GM12878 (cell line): ENCODE data around the gene TGFBI. TPM values are rescaled to one million over a fixed set of nuclear protein-coding genes. Genes with fewer than 3 reads are reported as not detected.

Experiments used
- ATAC-seq: fragments of 200-7000 bp; cut with Tn5 transposase; 3 replicates; pipeline ENCODE4 v1.9.1; 2020; ENCODE audit warnings: mild to moderate bottlenecking, moderate library complexity
- BruUV-seq: library from RNA; stranded (reverse); fragments of 400-500 nt; replicated peaks from 2 replicates; lab custom pipeline; 2021; lab: Mats Ljungman, UMichigan
- CTCF ChIA-PET: fragments of 300-600 bp; sonication (Branson Sonifier 250); formaldehyde crosslinking; extraction: SDS; loops from one replicate; lab custom pipeline; 2021; ENCODE audit warnings: inconsistent platforms; lab: Yijun Ruan, JAX
- POLR2A ChIA-PET: fragments of 350-600 bp; formaldehyde crosslinking; extraction: SDS; loops from one replicate; lab custom pipeline; 2021; ENCODE audit warnings: inconsistent platforms; lab: Charles Lee
- RAD21 ChIA-PET: fragments of 300-600 bp; sonication (Branson Sonifier 250); formaldehyde crosslinking; loops from one replicate; lab custom pipeline; 2023; ENCODE audit warnings: antibody characterized with exemption; ENCODE audit not compliant: unreplicated experiment; lab: Charles Lee
- SMC1A ChIA-PET: fragments of 300-600 bp; sonication (Branson Sonifier 250); formaldehyde crosslinking; loops from one replicate; lab custom pipeline; 2023; ENCODE audit not compliant: unreplicated experiment, uncharacterized antibody; lab: Charles Lee
- DNase-seq: peaks from one replicate; pipeline ENCODE4 v3.0.0-alpha.2; 2011; ENCODE audit warnings: low read depth, low spot score
- FAIRE-seq: peaks from 3 replicates; lab custom pipeline; 2011; peaks lifted over from hg19 to GRCh38; lab: Jason Lieb, UNC
- H2AFZ ChIP-seq: 2 replicates; pipeline ENCODE4 v1.6.0; 2011; ENCODE audit warnings: low read depth, low read length, control low read depth; ENCODE audit not compliant: control insufficient read depth
- H3K27ac ChIP-seq: 2 replicates; pipeline ENCODE4 v1.5.1; 2011; ENCODE audit warnings: control low read depth; ENCODE audit not compliant: control insufficient read depth, insufficient read depth
- H3K27me3 ChIP-seq, 2 experiments: replicated peaks in 1 of 2; 2 replicates each; pipeline versions ENCODE4 v1.6.0 to v1.6.1; 2011; ENCODE audit warnings: low read length in 1 of 2; ENCODE audit not compliant: control insufficient read depth in 2 of 2, insufficient read depth in 2 of 2
- H3K36me3 ChIP-seq, 2 experiments: 2 replicates each; pipeline ENCODE4 v1.5.1; 2011; ENCODE audit warnings: low read length in 1 of 2; ENCODE audit not compliant: control insufficient read depth in 2 of 2, insufficient read depth in 2 of 2
- H3K4me1 ChIP-seq: 2 replicates; pipeline ENCODE4 v1.6.1; 2011; ENCODE audit warnings: mild to moderate bottlenecking, low read length, moderate library complexity, mixed read lengths; ENCODE audit not compliant: control insufficient read depth, insufficient read depth
- H3K4me2 ChIP-seq: 2 replicates; pipeline ENCODE4 v1.6.0; 2011; ENCODE audit warnings: control low read depth; ENCODE audit not compliant: control insufficient read depth, insufficient read depth
- H3K4me3 ChIP-seq: fragments of 200-600 bp; sonication (generic); 2 replicates; pipeline ENCODE4 v1.5.1; 2016
- H3K79me2 ChIP-seq: 2 replicates; pipeline ENCODE4 v1.6.0; 2011; ENCODE audit warnings: low read length; ENCODE audit not compliant: control insufficient read depth, insufficient read depth
- H3K9ac ChIP-seq: 2 replicates; pipeline ENCODE4 v1.8.0; 2011; ENCODE audit warnings: low read length, control low read depth, mixed read lengths; ENCODE audit not compliant: control insufficient read depth, insufficient read depth
- H3K9me3 ChIP-seq: replicated peaks from 3 replicates; pipeline ENCODE4 v1.5.1; 2011; ENCODE audit warnings: mild to moderate bottlenecking, low read length; ENCODE audit not compliant: control insufficient read depth, insufficient read depth
- H4K20me1 ChIP-seq: 2 replicates; pipeline ENCODE4 v1.6.0; 2011; ENCODE audit not compliant: control insufficient read depth, insufficient read depth
- CTCF ChIP-seq, 3 experiments: IDR thresholded peaks in 2 of 3; conservative IDR thresholded peaks in 1 of 3; 2 replicates each; pipeline ENCODE4 v1.5.1; 2011; ENCODE audit warnings: low read depth in 3 of 3, low read length in 3 of 3, mild to moderate bottlenecking in 3 of 3, control low read depth in 2 of 3, moderate library complexity in 2 of 3, inconsistent platforms in 1 of 3, mixed read lengths in 1 of 3; ENCODE audit not compliant: control insufficient read depth in 2 of 3, insufficient read depth in 1 of 3; ENCODE audit errors: extremely low read depth in 1 of 3
- PAX5 ChIP-seq: IDR thresholded peaks from 2 replicates; pipeline ENCODE4 v1.6.1; 2011; ENCODE audit warnings: low read depth, low read length, borderline replicate concordance
- PBX3 ChIP-seq: IDR thresholded peaks from 2 replicates; pipeline ENCODE4 v1.6.1; 2011; ENCODE audit warnings: mild to moderate bottlenecking, low read depth, low read length, moderate library complexity; ENCODE audit not compliant: insufficient replicate concordance
- REST ChIP-seq: IDR thresholded peaks from 2 replicates; pipeline ENCODE4 v1.6.1; 2012; ENCODE audit warnings: mild to moderate bottlenecking, low read depth, low read length
- SP1 ChIP-seq: IDR thresholded peaks from one replicate; pipeline ENCODE4 v1.6.1; 2011; ENCODE audit warnings: low read depth, low read length
- TAF1 ChIP-seq: IDR thresholded peaks from 2 replicates; pipeline ENCODE4 v1.6.1; 2011; ENCODE audit warnings: mild to moderate bottlenecking, low read depth, low read length, borderline replicate concordance
- WGBS: methylation state at CpG from one replicate; pipeline ENCODE4 v1.1.6; 2016; ENCODE audit warnings: low lambda C conversion rate; ENCODE audit not compliant: insufficient replicate concordance, insufficient coverage; ENCODE audit errors: missing lambda C conversion rate; 5-methylcytosine and 5-hydroxymethylcytosine counted together
- in situ Hi-C: fragments of 300-500 bp; cut with MboI; formaldehyde crosslinking; loops from 9 replicates; pipeline ENCODE4 v1.14.3; 2018; ENCODE audit warnings: mixed read lengths
- intact Hi-C: fragments of 100-400 bp; cut with micrococcal nuclease; formaldehyde crosslinking; loops from one replicate; pipeline ENCODE4 v1.14.2; 2022; ENCODE audit not compliant: unreplicated experiment
- polyA plus RNA-seq, 11 experiments: library from polyadenylated mRNA; depleted of rRNA in 4 of 11; unstranded in 6 of 11; stranded (reverse) in 5 of 11; fragments of >200 nt; fragmentation: Nextera tagmentation in 4 of 11; fragmentation: Illumina TruSeq in 1 of 11; extraction: Ambion mirVana in 4 of 11; extraction: Trizol in 1 of 11; gene quantifications; 1 replicate in 1 of 11; 2 replicates in 10 of 11; pipeline versions ENCODE4 v1.2.1 to v1.2.3, GENCODE V29; 2011 to 2016; ENCODE audit warnings: inconsistent platforms in 2 of 11, missing spikeins in 2 of 11, low read depth in 1 of 11
- total RNA-seq, 4 experiments: library from RNA; depleted of rRNA in 3 of 4; stranded (reverse); fragments of >200 nt in 3 of 4; fragmentation: Illumina TruSeq in 1 of 4; extraction: Trizol in 1 of 4; gene quantifications; 2 replicates each; pipeline versions ENCODE4 v1.2.1 to v1.2.3, GENCODE V29; 2013 to 2021

TGFBI gene
- total and polyA plus RNA-seq, 10 of the 15 experiments (the other 5 are each of a cell fraction or from before 2014, with no cell fraction given): 0.12 to 1.8 (median 0.19) TPM

GRCh38 chr5:136015003-136015375 lies 13.8 kb upstream of the TGFBI start (continued):
- TF ChIP-seq REST (no peak), CTCF (IDR thresholded peaks at IDR 0.05 in 2 of 3, conservative IDR thresholded peaks at IDR 0.05 in 1 of 3; ENCODE audit: control insufficient read depth in 2 of 3, extremely low read depth in 1 of 3, insufficient read depth in 1 of 3, low read depth in 3 of 3, low read length in 3 of 3) (no peak), TAF1 (no peak), PAX5 (no peak)

GRCh38 chr5:136015966-136016650 lies 12.7 kb upstream of the TGFBI start:
- H3K27ac ChIP-seq: no peak overlapping the region
- H3K27me3 ChIP-seq: peaks cover 0 to 2% of the 10 kb centered on the region in 2 experiments; a peak in 2 of 4 replicates
- ChIA-PET RAD21 (no interaction called here), CTCF (no interaction called here), SMC1A (interaction anchor here (1.4 kb wide), 1 partner anchor 9 kb away, joined by 3 read pairs; no protein-coding TSS in a partner anchor), POLR2A (no interaction called here)
- H3K4me2 ChIP-seq: no peak overlapping the region
- FAIRE-seq: no peak
- no peaks in the 10 kb centered on the region for H3K4me1 ChIP-seq
- intact Hi-C loops: no loop called here
- no peak overlapping the region for H3K4me3 ChIP-seq
- H3K9ac ChIP-seq: no peak overlapping the region
- in situ Hi-C loops: no loop called here
- DNase-seq: no peak
- BruUV-seq: no TSS peak
- no peaks in the 10 kb centered on the region for H3K79me2 ChIP-seq
- no peaks in the 10 kb centered on the region for H3K9me3 ChIP-seq
- H3K36me3 ChIP-seq: no peaks in the 10 kb centered on the region
- H4K20me1 ChIP-seq: no peaks in the 10 kb centered on the region; the same call in 1 of the 2 replicates
- H2AFZ ChIP-seq: no peak overlapping the region
- ATAC-seq: no peak
- WGBS: 19% methylated on average over 2 of the region's 2 CpGs
- TF ChIP-seq CTCF (IDR thresholded peaks at IDR 0.05 in 2 of 3, conservative IDR thresholded peaks at IDR 0.05 in 1 of 3; ENCODE audit: control insufficient read depth in 2 of 3, extremely low read depth in 1 of 3, insufficient read depth in 1 of 3, low read depth in 3 of 3, low read length in 3 of 3): no peak
- TF ChIP-seq PBX3: no peak
- no peak for TF ChIP-seq SP1
- no peak for TF ChIP-seq REST
